GM13976 (cell line): ENCODE results near the gene PHLPP2.
"Not testable (repeated sequence)": the region's sequence is repeated elsewhere in the genome, so short reads cannot be mapped to it uniquely, and the experiment has no call there.

Experiments
- DNase-seq: peaks from one replicate; pipeline ENCODE4 v3.0.0; 2012; ENCODE audit warnings: low spot score
- CTCF ChIP-seq: IDR thresholded peaks from 2 replicates; pipeline ENCODE4 v1.5.1; 2012; ENCODE audit warnings: borderline replicate concordance, mild to moderate bottlenecking; ENCODE audit not compliant: insufficient read depth; ENCODE audit errors: extremely low read depth, missing control alignments, control extremely low read depth
- in situ Hi-C: fragments of 300-500 bp; cut with MboI; formaldehyde crosslinking; loops from one replicate; pipeline ENCODE4 v1.12.0; 2022; ENCODE audit warnings: low sequenced_read_pairs, mixed read lengths, inconsistent platforms; ENCODE audit not compliant: unreplicated experiment

PHLPP2 gene

GRCh38 chr16:71689901-71690300 is 34.6 kb downstream of the PHLPP2 start:
- DNase-seq: no peak
- in situ Hi-C loops: no loop called here
- no peak for TF ChIP-seq CTCF

- in situ Hi-C loops: no loop called here
- TF ChIP-seq CTCF: no peak
- DNase-seq: no peak
These were observed 36.6 kb downstream of the PHLPP2 start for GRCh38 chr16:71687861-71688260.

GRCh38 chr16:71684280-71684679 is 40.2 kb downstream of the PHLPP2 start:
- DNase-seq, in situ Hi-C loops: not testable (repeated sequence)

- no peak for DNase-seq
- in situ Hi-C loops: no loop called here
- no peak for TF ChIP-seq CTCF
These were observed 43.1 kb downstream of the PHLPP2 start for GRCh38 chr16:71681360-71681759.

- no peak for DNase-seq
- in situ Hi-C loops: no loop called here
- TF ChIP-seq CTCF: no peak
These were observed 48.3 kb downstream of the PHLPP2 start for GRCh38 chr16:71676236-71676635.

GRCh38 chr16:71675380-71675779 is 49.1 kb downstream of the PHLPP2 start:
- TF ChIP-seq CTCF: no peak
- in situ Hi-C loops: no loop called here
- no peak for DNase-seq

- in situ Hi-C loops: no loop called here
These were observed 50.3 kb downstream of the PHLPP2 start for GRCh38 chr16:71674229-71674628.

More at GRCh38 chr16:71674229-71674628, 50.3 kb downstream of the PHLPP2 start:
- TF ChIP-seq CTCF: no peak
- no peak for DNase-seq
